ENCODE results near the gene ZMYND8.

Gene ZMYND8

GRCh38 chr20:47286681-47287080 is 69.8 kb downstream of the ZMYND8 start:
- H3K4me3 ChIP-seq (ENCODE audit: low read length) = no peak overlapping the region
- no peak for DNase-seq (ENCODE audit: low read depth)
- no peak for TF ChIP-seq CTCF (conservative IDR thresholded peaks at IDR 0.05; ENCODE audit: low read depth, low read length)

- no peak for DNase-seq (ENCODE audit: low read depth)
- no peak for TF ChIP-seq CTCF (conservative IDR thresholded peaks at IDR 0.05; ENCODE audit: low read depth, low read length)
- H3K4me3 ChIP-seq (ENCODE audit: low read length) = no peak overlapping the region
These were observed 71.3 kb downstream of the ZMYND8 start for GRCh38 chr20:47285189-47285588.

GRCh38 chr20:47284373-47284772 is 72.1 kb downstream of the ZMYND8 start:
- no peak for TF ChIP-seq CTCF (conservative IDR thresholded peaks at IDR 0.05; ENCODE audit: low read depth, low read length)
- H3K4me3 ChIP-seq (ENCODE audit: low read length) = no peak overlapping the region
- DNase-seq (ENCODE audit: low read depth) = no peak

- no peak for TF ChIP-seq CTCF (conservative IDR thresholded peaks at IDR 0.05; ENCODE audit: low read depth, low read length)
- H3K4me3 ChIP-seq (ENCODE audit: low read length) = no peak overlapping the region
- DNase-seq (ENCODE audit: low read depth) = no peak
These were observed 73.1 kb downstream of the ZMYND8 start for GRCh38 chr20:47283411-47283810.

- no peak for DNase-seq (ENCODE audit: low read depth)
- no peak for TF ChIP-seq CTCF (conservative IDR thresholded peaks at IDR 0.05; ENCODE audit: low read depth, low read length)
- no peak overlapping the region for H3K4me3 ChIP-seq (ENCODE audit: low read length)
These were observed 73.6 kb downstream of the ZMYND8 start for GRCh38 chr20:47282864-47283263.

- no peak for TF ChIP-seq CTCF (conservative IDR thresholded peaks at IDR 0.05; ENCODE audit: low read depth, low read length)
- DNase-seq (ENCODE audit: low read depth) = no peak
- H3K4me3 ChIP-seq (ENCODE audit: low read length) = no peak overlapping the region
These were observed 75.1 kb downstream of the ZMYND8 start for GRCh38 chr20:47281376-47281775.

GRCh38 chr20:47280668-47281067 is 75.8 kb downstream of the ZMYND8 start:
- DNase-seq (ENCODE audit: low read depth) = no peak
- TF ChIP-seq CTCF (conservative IDR thresholded peaks at IDR 0.05; ENCODE audit: low read depth, low read length) = no peak
- no peak overlapping the region for H3K4me3 ChIP-seq (ENCODE audit: low read length)
